SK-N-SH (cell line): ENCODE data around the gene TAS2R38. TPM values are rescaled to one million over a fixed set of nuclear protein-coding genes. Genes with fewer than 3 reads are reported as not detected.
A peak's percentile ranks its signal among the peaks of the same experiment; 100 is the strongest.

ENCODE experiments used
- CHD2 ChIP-seq: fragments of 150-350 bp; IDR thresholded peaks from 2 replicates; pipeline ENCODE4 v1.6.1; 2018; ENCODE audit warnings: low read length; ENCODE audit not compliant: partially characterized antibody
- ELF1 ChIP-seq: IDR thresholded peaks from 2 replicates; pipeline ENCODE4 v1.4.0; 2012
- FOSL2 ChIP-seq: IDR thresholded peaks from 2 replicates; pipeline ENCODE4 v1.4.0; 2012; ENCODE audit warnings: low read depth, mild to moderate bottlenecking, moderate library complexity, borderline replicate concordance
- FOXJ3 ChIP-seq: sonication (generic); formaldehyde crosslinking; IDR thresholded peaks from 2 replicates; pipeline ENCODE4 v1.5.1; 2020; ENCODE audit warnings: mild to moderate bottlenecking, missing genetic modification reagents
- FOXM1 ChIP-seq: IDR thresholded peaks from 2 replicates; pipeline ENCODE4 v1.4.0; 2012; ENCODE audit warnings: low read depth, mild to moderate bottlenecking
- JUND ChIP-seq: IDR thresholded peaks from 2 replicates; pipeline ENCODE4 v1.4.0; 2012
- MAX ChIP-seq: IDR thresholded peaks from 2 replicates; pipeline ENCODE4 v1.4.0; 2012; ENCODE audit warnings: low read depth
- NFIC ChIP-seq: IDR thresholded peaks from 2 replicates; pipeline ENCODE4 v1.4.0; 2012; ENCODE audit warnings: borderline replicate concordance
- NRF1 ChIP-seq: IDR thresholded peaks from 2 replicates; pipeline ENCODE4 v1.6.1; 2012; ENCODE audit warnings: low read depth, mild to moderate bottlenecking, low read length
- POLR2AphosphoS5 ChIP-seq: IDR thresholded peaks from 2 replicates; pipeline ENCODE4 v1.6.1; 2012; ENCODE audit warnings: low read depth, low read length
- RAD21 ChIP-seq: IDR thresholded peaks from 2 replicates; pipeline ENCODE4 v1.6.1; 2012; ENCODE audit warnings: mild to moderate bottlenecking, low read length
- REST ChIP-seq: IDR thresholded peaks from 2 replicates; pipeline ENCODE4 v1.6.1; 2012; ENCODE audit warnings: mild to moderate bottlenecking, low read depth, low read length, moderate library complexity
- RFX5 ChIP-seq: IDR thresholded peaks from 2 replicates; pipeline ENCODE4 v1.6.1; 2012; ENCODE audit warnings: mild to moderate bottlenecking, improper control_type of control experiment, low read length
- SMC3 ChIP-seq: IDR thresholded peaks from 2 replicates; pipeline ENCODE4 v1.6.1; 2012; ENCODE audit warnings: low read depth, low read length, improper control_type of control experiment
- TAF1 ChIP-seq: IDR thresholded peaks from 2 replicates; pipeline ENCODE4 v1.6.1; 2012; ENCODE audit warnings: low read depth, mild to moderate bottlenecking, low read length, moderate library complexity, borderline replicate concordance
- TCF12 ChIP-seq: IDR thresholded peaks from 2 replicates; pipeline ENCODE4 v1.4.0; 2012
- USF1 ChIP-seq: IDR thresholded peaks from 2 replicates; pipeline ENCODE4 v1.4.0; 2012; ENCODE audit warnings: low read depth, borderline replicate concordance
- USF2 ChIP-seq: fragments of 150-350 bp; IDR thresholded peaks from 2 replicates; pipeline ENCODE4 v1.6.1; 2017; ENCODE audit warnings: antibody characterized with exemption, low read length, low read depth, borderline replicate concordance
- polyA plus RNA-seq, 3 experiments: library from polyadenylated mRNA; depleted of rRNA; stranded (reverse); fragments of >200 nt; gene quantifications; 2 replicates each; pipeline ENCODE4 v1.2.3, GENCODE V29; 2012

The TAS2R38 gene
- polyA plus RNA-seq, 1 of the 3 experiments (the other 2 are of a cell fraction), result 0.23 TPM

- no peak for TF ChIP-seq REST
- TF ChIP-seq POLR2AphosphoS5, result no peak
- no peak for TF ChIP-seq CHD2
- TF ChIP-seq NRF1, result no peak
- no peak for TF ChIP-seq RFX5
- no peak for TF ChIP-seq RAD21
- no peak for TF ChIP-seq SMC3
- no peak for TF ChIP-seq USF2
- TF ChIP-seq ELF1, result no peak
- peak; percentile 79 for TF ChIP-seq FOSL2
- no peak for TF ChIP-seq FOXM1
- no peak for TF ChIP-seq MAX
- no peak for TF ChIP-seq USF1
- peak; percentile 59 for TF ChIP-seq TCF12
- no peak for TF ChIP-seq TAF1
- TF ChIP-seq FOXJ3 (CRISPR knock-in tag), result no peak
- no peak for TF ChIP-seq NFIC
- peak; percentile 75 for TF ChIP-seq JUND
These were observed 28.6 kb upstream of the TAS2R38 start (continued) for GRCh38 chr7:142002179-142002578.
